Small intestine (tissue), 7 donors: Measurements from ENCODE around the gene NKAIN2. TPM values are rescaled to one million over a fixed set of nuclear protein-coding genes. Genes with fewer than 3 reads are reported as not detected.

Experiments used
- DNase-seq, 2 donors: peaks; one replicate each; pipeline versions ENCODE4 v3.0.0 to v3.0.0-alpha.2; 2013
- FAIRE-seq: peaks from 2 replicates; lab custom pipeline; 2012; peaks lifted over from hg19 to GRCh38; lab: Jason Lieb, UNC
- H3K27ac ChIP-seq, 3 donors: one replicate each; pipeline ENCODE4 v1.5.1; 2013; ENCODE audit warnings: low read length in 2 of 3, mild to moderate bottlenecking in 2 of 3, control low read depth in 1 of 3, inconsistent platforms in 1 of 3, low read depth in 1 of 3, moderate library complexity in 1 of 3
- H3K27me3 ChIP-seq, 3 donors: one replicate each; pipeline ENCODE4 v1.6.1; 2013; ENCODE audit warnings: low read length in 3 of 3, inconsistent platforms in 1 of 3; ENCODE audit not compliant: control insufficient read depth in 3 of 3, insufficient read depth in 3 of 3
- H3K36me3 ChIP-seq, 3 donors: one replicate each; pipeline ENCODE4 v1.6.1; 2013; ENCODE audit warnings: low read length in 3 of 3, inconsistent platforms in 1 of 3, low read depth in 1 of 3, mild to moderate bottlenecking in 1 of 3, moderate library complexity in 1 of 3; ENCODE audit not compliant: control insufficient read depth in 3 of 3, insufficient read depth in 2 of 3
- H3K4me1 ChIP-seq, 3 donors: one replicate each; pipeline ENCODE4 v1.6.1; 2013; ENCODE audit warnings: low read length in 2 of 3, inconsistent platforms in 1 of 3, low read depth in 1 of 3, mild to moderate bottlenecking in 1 of 3, moderate library complexity in 1 of 3; ENCODE audit not compliant: control insufficient read depth in 3 of 3, insufficient read depth in 2 of 3
- H3K4me3 ChIP-seq, 3 donors: one replicate each; pipeline ENCODE4 v1.5.1; 2013; ENCODE audit warnings: low read length in 3 of 3, control low read depth in 1 of 3, inconsistent platforms in 1 of 3, low read depth in 1 of 3, mild to moderate bottlenecking in 1 of 3, moderate library complexity in 1 of 3
- H3K9me3 ChIP-seq, 2 donors: one replicate each; pipeline ENCODE4 v1.6.1; 2013; ENCODE audit warnings: low read depth in 1 of 2, low read length in 1 of 2; ENCODE audit not compliant: control insufficient read depth in 2 of 2, insufficient read depth in 1 of 2
- WGBS, 3 donors: extraction: QIAGEN DNeasy Blood & Tissue Kit; methylation state at CpG; one replicate each; pipeline ENCODE4 v1.1.7; 2013; 5-methylcytosine and 5-hydroxymethylcytosine counted together
- polyA plus RNA-seq, 4 donors: library from polyadenylated mRNA; stranded (reverse) in 3 of 4; unstranded in 1 of 4; fragments of 200-250 nt in 3 of 4; fragments of 120-200 nt in 1 of 4; gene quantifications; one replicate each; pipeline versions ENCODE4 v1.2.1 to v1.2.3, GENCODE V29; 2013
- donor health status: healthy with polysubstance abuse.
- donor health status: control.
- donor health status: control.
- donor health status: Bipolar disorder and iron deficiency.
- donor health status: healthy.

The NKAIN2 gene
- polyA plus RNA-seq, 4 donors = 0.16 to 1.4 (median 0.19) TPM; not detected in 1

DNA sequence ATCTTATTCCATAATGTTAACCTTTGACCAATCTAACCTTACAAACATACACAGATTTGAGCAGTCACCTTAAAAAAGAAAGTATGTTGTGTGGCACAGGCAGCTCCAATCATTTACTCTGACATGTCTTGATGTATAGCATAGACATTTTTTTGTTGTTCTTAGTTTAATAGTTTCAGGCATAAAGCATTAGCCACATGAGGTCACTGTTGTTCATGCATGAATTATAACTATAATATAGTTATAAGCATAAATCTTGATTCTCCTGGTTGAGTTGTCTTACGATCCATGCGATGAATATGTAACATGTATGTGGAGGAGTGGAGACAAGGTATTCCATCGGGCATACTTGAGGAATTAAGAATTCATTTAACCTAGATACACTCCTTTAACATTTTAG, 26.1 kb upstream of the NKAIN2 start:
- Histone ChIP-seq H3K27me3 (no peaks in the 10 kb centered on the region), H3K27ac (no peak overlapping the region), H3K4me1 (no peaks in the 10 kb centered on the region), H3K4me3 (no peak overlapping the region), H3K9me3 (no peaks in the 10 kb centered on the region), H3K36me3 (no peaks in the 10 kb centered on the region)
- no peak for DNase-seq
- no peak for FAIRE-seq
- WGBS, 3 donors = 62 to 66% (median 64%) methylated on average over 3 of the region's 3 CpGs

GRCh38 chr6:123780021-123780420, 23.6 kb upstream of the NKAIN2 start:
- Histone ChIP-seq H3K4me3 (no peak overlapping the region), H3K36me3 (no peaks in the 10 kb centered on the region), H3K9me3 (no peaks in the 10 kb centered on the region), H3K4me1 (no peaks in the 10 kb centered on the region), H3K27me3 (no peaks in the 10 kb centered on the region), H3K27ac (no peak overlapping the region)
- DNase-seq (no peak), FAIRE-seq (no peak)
- 59 to 73% (median 64%) methylated on average over 1 of the region's 1 CpG for WGBS, 3 donors

DNA sequence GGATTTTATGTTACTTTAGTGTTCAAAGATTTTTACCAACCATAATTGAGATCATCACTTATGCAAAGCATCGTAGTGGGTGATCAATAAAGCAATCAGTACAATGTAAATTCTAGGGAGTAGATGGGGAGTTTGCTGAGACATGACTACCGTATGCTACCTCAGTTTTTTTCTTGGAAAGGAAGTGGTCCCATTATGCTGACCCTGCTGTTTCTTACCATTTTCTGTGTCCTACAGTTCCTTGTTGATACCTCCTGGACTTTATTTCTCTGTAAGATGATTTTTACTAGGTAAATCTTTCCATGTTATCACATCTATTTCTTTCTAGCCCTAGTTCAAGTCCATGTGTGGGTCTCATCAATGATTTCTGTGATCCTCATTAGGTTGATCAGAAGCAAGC, 19.3 kb upstream of the NKAIN2 start:
- no peak for DNase-seq

GRCh38 chr6:123785039-123785438, 18.6 kb upstream of the NKAIN2 start:
- DNase-seq (no peak), FAIRE-seq (no peak)
- H3K4me3 ChIP-seq = no peak overlapping the region
- no peak overlapping the region for H3K27ac ChIP-seq
- no peaks in the 10 kb centered on the region for H3K36me3 ChIP-seq
- H3K9me3 ChIP-seq = no peaks in the 10 kb centered on the region
- H3K27me3 ChIP-seq = no peaks in the 10 kb centered on the region
- no peaks in the 10 kb centered on the region for H3K4me1 ChIP-seq
- WGBS, 3 donors = 67 to 79% (median 73%) methylated on average over 3 of the region's 3 CpGs

More for the DNA sequence above, 19.3 kb upstream of the NKAIN2 start:
- Histone ChIP-seq H3K4me3 (no peak overlapping the region), H3K27ac (no peak overlapping the region), H3K36me3 (no peaks in the 10 kb centered on the region), H3K4me1 (no peaks in the 10 kb centered on the region), H3K27me3 (no peaks in the 10 kb centered on the region), H3K9me3 (no peaks in the 10 kb centered on the region)
- FAIRE-seq = no peak
- WGBS, 3 donors = 48 to 68% (median 62%) methylated on average over 2 of the region's 2 CpGs

DNA sequence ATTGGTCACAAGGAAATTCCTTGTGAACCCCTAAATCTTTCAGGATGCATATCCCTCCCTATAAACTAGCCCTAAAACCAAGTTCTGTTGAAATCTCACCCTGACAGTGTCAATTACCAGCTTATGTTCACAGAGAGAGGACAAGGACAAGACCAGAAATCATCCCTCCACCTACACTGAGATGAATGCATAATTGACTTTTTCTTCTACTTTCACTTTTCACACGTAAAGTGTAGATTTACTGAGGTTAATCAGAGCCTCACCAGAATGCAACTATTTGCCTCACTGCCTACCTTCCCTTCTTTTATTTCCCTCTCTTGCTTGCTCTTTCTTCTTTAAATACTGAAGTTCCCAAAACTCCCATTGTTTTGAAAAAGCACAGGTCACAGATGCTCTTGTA, 15.3 kb upstream of the NKAIN2 start:
- Histone ChIP-seq H3K9me3 (no peaks in the 10 kb centered on the region), H3K27me3 (no peaks in the 10 kb centered on the region), H3K27ac (no peak overlapping the region), H3K4me3 (no peak overlapping the region), H3K36me3 (no peaks in the 10 kb centered on the region), H3K4me1 (no peaks in the 10 kb centered on the region)
- FAIRE-seq (no peak), DNase-seq (no peak)
- 18 to 44% (median 27%) methylated on average over 1 of the region's 1 CpG for WGBS, 3 donors

DNA sequence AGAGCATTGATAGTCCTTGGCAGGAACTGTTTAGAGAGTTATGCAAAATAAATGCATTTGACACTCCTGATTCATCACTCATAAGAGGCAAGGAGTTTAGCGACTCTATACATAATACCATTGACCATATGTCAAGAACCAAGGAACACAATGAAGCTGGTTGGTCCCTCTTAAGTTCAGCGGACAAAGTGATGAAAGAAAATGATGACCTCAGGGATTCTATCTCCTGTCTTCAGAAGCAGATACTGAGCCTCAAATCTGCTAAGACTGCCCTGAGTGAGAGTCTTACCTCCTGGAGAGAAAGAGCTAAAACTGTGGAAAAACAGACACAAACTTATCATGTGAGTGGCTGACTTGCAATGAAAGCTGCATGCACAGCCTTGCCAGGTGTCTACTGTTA, 9.5 kb upstream of the NKAIN2 start:
- FAIRE-seq (no peak), DNase-seq (no peak)
- 91 to 96% (median 92%) methylated on average over 2 of the region's 2 CpGs for WGBS, 3 donors
- Histone ChIP-seq H3K27ac (no peak overlapping the region), H3K4me1 (no peaks in the 10 kb centered on the region), H3K9me3 (no peaks in the 10 kb centered on the region), H3K27me3 (no peaks in the 10 kb centered on the region), H3K4me3 (no peak overlapping the region), H3K36me3 (no peaks in the 10 kb centered on the region)

GRCh38 chr6:123794799-123795198, 8.9 kb upstream of the NKAIN2 start:
- H3K36me3 ChIP-seq = no peaks in the 10 kb centered on the region
- no peaks in the 10 kb centered on the region for H3K4me1 ChIP-seq
- H3K27ac ChIP-seq = no peak overlapping the region
- no peaks in the 10 kb centered on the region for H3K27me3 ChIP-seq
- DNase-seq (no peak), FAIRE-seq (no peak)
- H3K4me3 ChIP-seq = no peak overlapping the region
- H3K9me3 ChIP-seq = no peaks in the 10 kb centered on the region

DNA sequence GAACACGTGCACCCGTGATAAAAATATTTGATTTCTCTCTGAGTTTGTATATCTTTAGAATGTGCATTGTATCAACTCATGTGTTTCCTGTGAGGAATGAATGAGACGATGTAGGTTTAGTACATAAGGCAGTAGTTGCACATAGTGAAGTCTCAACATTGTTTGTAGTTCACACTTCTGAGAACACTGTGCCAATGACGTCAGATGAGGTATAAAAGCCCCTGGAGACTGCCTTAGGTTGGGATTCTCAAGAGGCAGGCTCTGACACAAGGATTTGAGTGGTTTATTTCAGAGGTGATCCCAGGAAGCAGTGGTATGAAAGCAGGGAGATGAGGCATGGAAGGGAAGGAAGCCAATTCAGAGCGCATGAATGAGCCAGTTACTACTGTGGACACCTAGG, 2.6 kb upstream of the NKAIN2 start:
- FAIRE-seq (no peak), DNase-seq (no peak)
- 72 to 75% (median 74%) methylated on average over 5 of the region's 5 CpGs for WGBS, 3 donors

DNA sequence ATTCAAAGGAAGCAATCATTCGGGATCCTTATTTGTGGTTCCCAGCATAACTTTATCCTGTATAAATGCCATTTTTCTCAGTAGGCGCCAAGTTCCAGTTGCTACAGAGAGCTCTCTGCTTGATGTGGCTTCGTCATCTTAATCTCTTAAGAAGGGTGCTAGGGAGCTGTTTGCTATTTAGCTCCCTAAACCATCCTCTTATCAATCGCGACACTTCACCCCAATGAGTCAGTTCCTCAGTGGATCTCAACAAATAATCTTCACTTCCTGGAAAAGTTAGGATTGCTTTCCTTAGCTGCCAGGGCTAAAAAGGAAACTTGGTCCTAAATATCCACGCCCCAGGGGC, 1.3 kb upstream of the NKAIN2 start:
- Histone ChIP-seq H3K4me3 (no peak overlapping the region), H3K27ac (no peak overlapping the region), H3K27me3 (peaks cover 12 to 23% (median 14%) of the 10 kb centered on the region in 3 donors), H3K4me1 (no peaks in the 10 kb centered on the region), H3K36me3 (no peaks in the 10 kb centered on the region), H3K9me3 (no peaks in the 10 kb centered on the region)
- 18 to 23% (median 23%) methylated on average over 6 of the region's 6 CpGs for WGBS, 3 donors
- FAIRE-seq (no peak), DNase-seq (no peak)

More for the DNA sequence above, 2.6 kb upstream of the NKAIN2 start:
- Histone ChIP-seq H3K4me1 (no peaks in the 10 kb centered on the region), H3K9me3 (no peaks in the 10 kb centered on the region), H3K27me3 (peaks cover 12 to 23% (median 14%) of the 10 kb centered on the region in 3 donors), H3K4me3 (no peak overlapping the region), H3K27ac (no peak overlapping the region), H3K36me3 (no peaks in the 10 kb centered on the region)
